ENCODE measurements around the gene RING1. TPM values are rescaled to one million over a fixed set of nuclear protein-coding genes. Genes with fewer than 3 reads are reported as not detected.
"Not testable (repeated sequence)": the region's sequence is repeated elsewhere in the genome, so short reads cannot be mapped to it uniquely, and the experiment has no call there.

RING1 gene
- total RNA-seq, 1 donor from 2014 or later: 12.1 TPM

- Histone ChIP-seq H4K20me1 (ENCODE audit: low read depth) (peaks cover 2% of the 10 kb centered on the region), H3K9me3 (ENCODE audit: low read depth) (no peaks in the 10 kb centered on the region), H3K79me2 (ENCODE audit: low read depth) (no peaks in the 10 kb centered on the region), H3K27ac (no peak overlapping the region), H3K4me2 (no peak overlapping the region), H3K27me3 (peaks cover 100% of the 10 kb centered on the region), H3F3A (ENCODE audit: low read depth) (peaks cover 14% of the 10 kb centered on the region), H3K9ac (no peak overlapping the region), H3K36me3 (no peaks in the 10 kb centered on the region), H3K4me1 (peaks cover 8% of the 10 kb centered on the region), H2AFZ (replicated peaks) (no peak overlapping the region), H3K4me3 (no peak overlapping the region)
- no peak for DNase-seq (ENCODE audit: low spot score)
- no peak overlapping the region for H3K4me3 Mint-ChIP-seq
- H3K9me3 Mint-ChIP-seq: peaks cover under 1% of the 10 kb centered on the region
- H3K4me1 Mint-ChIP-seq: peaks cover 31% of the 10 kb centered on the region
- H3K27ac Mint-ChIP-seq: peak overlapping the region; percentile 59
- H3K36me3 Mint-ChIP-seq: no peaks in the 10 kb centered on the region
- TF ChIP-seq EZH2 (IDR thresholded peaks at IDR 0.05) (no peak), EZH2phosphoT487 (IDR thresholded peaks at IDR 0.05) (no peak)
- TF ChIP-seq, protein P1, sequence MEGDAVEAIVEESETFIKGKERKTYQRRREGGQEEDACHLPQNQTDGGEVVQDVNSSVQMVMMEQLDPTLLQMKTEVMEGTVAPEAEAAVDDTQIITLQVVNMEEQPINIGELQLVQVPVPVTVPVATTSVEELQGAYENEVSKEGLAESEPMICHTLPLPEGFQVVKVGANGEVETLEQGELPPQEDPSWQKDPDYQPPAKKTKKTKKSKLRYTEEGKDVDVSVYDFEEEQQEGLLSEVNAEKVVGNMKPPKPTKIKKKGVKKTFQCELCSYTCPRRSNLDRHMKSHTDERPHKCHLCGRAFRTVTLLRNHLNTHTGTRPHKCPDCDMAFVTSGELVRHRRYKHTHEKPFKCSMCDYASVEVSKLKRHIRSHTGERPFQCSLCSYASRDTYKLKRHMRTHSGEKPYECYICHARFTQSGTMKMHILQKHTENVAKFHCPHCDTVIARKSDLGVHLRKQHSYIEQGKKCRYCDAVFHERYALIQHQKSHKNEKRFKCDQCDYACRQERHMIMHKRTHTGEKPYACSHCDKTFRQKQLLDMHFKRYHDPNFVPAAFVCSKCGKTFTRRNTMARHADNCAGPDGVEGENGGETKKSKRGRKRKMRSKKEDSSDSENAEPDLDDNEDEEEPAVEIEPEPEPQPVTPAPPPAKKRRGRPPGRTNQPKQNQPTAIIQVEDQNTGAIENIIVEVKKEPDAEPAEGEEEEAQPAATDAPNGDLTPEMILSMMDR (IDR thresholded peaks at IDR 0.05): no peak
- H3K27me3 Mint-ChIP-seq (ENCODE audit: insufficient read depth, low read depth): peaks cover 11% of the 10 kb centered on the region
Observed at GRCh38 chr6:33217681-33218080, 9.4 kb downstream of the RING1 start.

- not testable (repeated sequence) for H4K20me1 ChIP-seq (ENCODE audit: low read depth); H3K27ac ChIP-seq; H3K9ac ChIP-seq; H3K9me3 Mint-ChIP-seq; H3K4me1 Mint-ChIP-seq; H3K4me3 ChIP-seq; H3K36me3 Mint-ChIP-seq; H3F3A ChIP-seq (ENCODE audit: low read depth); H3K4me1 ChIP-seq; H2AFZ ChIP-seq (replicated peaks); H3K4me2 ChIP-seq; DNase-seq (ENCODE audit: low spot score); H3K27ac Mint-ChIP-seq; H3K36me3 ChIP-seq; H3K79me2 ChIP-seq (ENCODE audit: low read depth); H3K9me3 ChIP-seq (ENCODE audit: low read depth); H3K4me3 Mint-ChIP-seq; H3K27me3 Mint-ChIP-seq (ENCODE audit: insufficient read depth, low read depth)
- H3K27me3 ChIP-seq: peaks cover 50% of the 10 kb centered on the region
Observed at GRCh38 chr6:33226503-33227120, 18.3 kb downstream of the RING1 start.

DNA sequence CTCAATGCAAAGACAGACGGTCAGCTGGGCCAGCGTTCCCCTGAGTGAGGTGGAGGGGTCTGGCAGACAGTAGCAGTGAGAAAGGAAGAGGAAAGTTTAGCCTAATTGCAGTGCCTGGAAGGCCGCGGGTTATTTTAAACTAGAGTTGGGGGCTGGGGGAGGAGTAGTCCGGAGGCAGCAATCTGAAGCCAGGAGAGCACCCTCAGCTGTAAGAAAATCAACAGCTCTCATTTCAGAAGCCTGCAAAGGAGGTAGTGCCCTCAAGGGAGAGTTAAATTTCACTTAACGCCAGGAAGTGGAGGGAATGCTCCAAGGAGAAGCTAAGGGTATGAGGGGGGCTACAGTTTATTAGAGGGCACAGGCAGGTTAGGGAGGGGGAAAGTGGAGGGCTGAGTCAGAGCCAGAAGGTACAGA, 26.9 kb downstream of the RING1 start:
- H3K36me3 Mint-ChIP-seq: no peaks in the 10 kb centered on the region
- peaks cover 13% of the 10 kb centered on the region for H3K27me3 Mint-ChIP-seq (ENCODE audit: insufficient read depth, low read depth)

GRCh38 chr6:33236328-33236727, 28.0 kb downstream of the RING1 start:
- H3K4me3 Mint-ChIP-seq: no peak overlapping the region
- no peaks in the 10 kb centered on the region for H3K36me3 Mint-ChIP-seq
- no peaks in the 10 kb centered on the region for H3F3A ChIP-seq (ENCODE audit: low read depth)
- no peaks in the 10 kb centered on the region for H3K79me2 ChIP-seq (ENCODE audit: low read depth)
- no peak overlapping the region for H2AFZ ChIP-seq (replicated peaks)
- H3K9me3 ChIP-seq (ENCODE audit: low read depth): no peaks in the 10 kb centered on the region
- H3K4me2 ChIP-seq: no peak overlapping the region
- H3K27ac Mint-ChIP-seq: no peak overlapping the region
- TF ChIP-seq EZH2phosphoT487 (IDR thresholded peaks at IDR 0.05): no peak
- TF ChIP-seq, protein P1 (IDR thresholded peaks at IDR 0.05): no peak
- TF ChIP-seq EZH2 (IDR thresholded peaks at IDR 0.05): no peak
- H3K9ac ChIP-seq: no peak overlapping the region
- H3K27ac ChIP-seq: no peak overlapping the region
- peaks cover 8% of the 10 kb centered on the region for H3K4me1 ChIP-seq
- H3K27me3 Mint-ChIP-seq (ENCODE audit: insufficient read depth, low read depth): peaks cover 14% of the 10 kb centered on the region
- H3K9me3 Mint-ChIP-seq: no peaks in the 10 kb centered on the region
- no peaks in the 10 kb centered on the region for H3K36me3 ChIP-seq
- no peak overlapping the region for H3K4me3 ChIP-seq
- DNase-seq (ENCODE audit: low spot score): no peak
- peaks cover 37% of the 10 kb centered on the region for H3K27me3 ChIP-seq
- H3K4me1 Mint-ChIP-seq: peaks cover 14% of the 10 kb centered on the region
- H4K20me1 ChIP-seq (ENCODE audit: low read depth): no peaks in the 10 kb centered on the region

More for the DNA sequence above, 26.9 kb downstream of the RING1 start:
- Histone ChIP-seq H2AFZ (replicated peaks) (peak overlapping the region; percentile 73), H3K27ac (no peak overlapping the region), H3K9me3 (ENCODE audit: low read depth) (no peaks in the 10 kb centered on the region), H4K20me1 (ENCODE audit: low read depth) (no peaks in the 10 kb centered on the region), H3K27me3 (peaks cover 44% of the 10 kb centered on the region), H3K79me2 (ENCODE audit: low read depth) (no peaks in the 10 kb centered on the region), H3F3A (ENCODE audit: low read depth) (no peaks in the 10 kb centered on the region), H3K4me2 (peak overlapping the region; percentile 49), H3K36me3 (no peaks in the 10 kb centered on the region), H3K4me3 (no peak overlapping the region), H3K4me1 (peaks cover 8% of the 10 kb centered on the region), H3K9ac (no peak overlapping the region)
- H3K27ac Mint-ChIP-seq: peak overlapping the region; percentile 43
- no peaks in the 10 kb centered on the region for H3K9me3 Mint-ChIP-seq
- H3K4me1 Mint-ChIP-seq: peaks cover 14% of the 10 kb centered on the region
- DNase-seq (ENCODE audit: low spot score): no peak
- H3K4me3 Mint-ChIP-seq: peak overlapping the region; percentile 38
- TF ChIP-seq, protein P1 (IDR thresholded peaks at IDR 0.05): no peak
- no peak for TF ChIP-seq EZH2 (IDR thresholded peaks at IDR 0.05)
- no peak for TF ChIP-seq EZH2phosphoT487 (IDR thresholded peaks at IDR 0.05)

All from neural progenitor cell (in vitro differentiated cells).